SK-N-DZ (cell line): Measurements from ENCODE around the gene FMO5.

Source experiments
- DNase-seq: peaks from one replicate; pipeline ENCODE4 v3.0.0-alpha.2; 2015; ENCODE audit warnings: low spot score

FMO5 gene

GRCh38 chr1:147142886-147143285 lies 82.3 kb downstream of the FMO5 start:
- no peak for DNase-seq
